ENCODE results near the gene SLC4A5. TPM values are rescaled to one million over a fixed set of nuclear protein-coding genes. Genes with fewer than 3 reads are reported as not detected.

SLC4A5 gene
- total RNA-seq, 1 experiment from 2014 or later: 0.02 TPM

- DNase-seq (ENCODE audit: low read depth): no peak
These were observed 65.0 kb downstream of the SLC4A5 start for GRCh38 chr2:74278176-74278575.

- no peak for DNase-seq (ENCODE audit: low read depth)
These were observed 68.0 kb downstream of the SLC4A5 start for GRCh38 chr2:74275228-74275627.

- no peak for DNase-seq (ENCODE audit: low read depth)
These were observed 73.5 kb downstream of the SLC4A5 start for GRCh38 chr2:74269667-74270066.

GRCh38 chr2:74267068-74267467 is 76.1 kb downstream of the SLC4A5 start:
- peak; percentile 20 for DNase-seq (ENCODE audit: low read depth)

- no peak for DNase-seq (ENCODE audit: low read depth)
These were observed 78.9 kb downstream of the SLC4A5 start for GRCh38 chr2:74264281-74264680.

GRCh38 chr2:74262681-74263080 is 80.5 kb downstream of the SLC4A5 start:
- no peak for DNase-seq (ENCODE audit: low read depth)

- DNase-seq (ENCODE audit: low read depth): peak; percentile 48
These were observed 81.9 kb downstream of the SLC4A5 start for GRCh38 chr2:74261204-74261864.

- no peak for DNase-seq (ENCODE audit: low read depth)
These were observed 82.7 kb downstream of the SLC4A5 start for GRCh38 chr2:74260495-74260894.

GRCh38 chr2:74259733-74260132 is 83.5 kb downstream of the SLC4A5 start:
- DNase-seq (ENCODE audit: low read depth): no peak

GRCh38 chr2:74259191-74259590 is 84.0 kb downstream of the SLC4A5 start:
- no peak for DNase-seq (ENCODE audit: low read depth)

GRCh38 chr2:74255660-74256213 is 87.5 kb downstream of the SLC4A5 start:
- DNase-seq (ENCODE audit: low read depth): no peak

- DNase-seq (ENCODE audit: low read depth): peak; percentile 44
These were observed 89.3 kb downstream of the SLC4A5 start for GRCh38 chr2:74253971-74254310.

GRCh38 chr2:74253306-74253970 is 89.8 kb downstream of the SLC4A5 start:
- DNase-seq (ENCODE audit: low read depth): no peak

GRCh38 chr2:74252862-74253261 is 90.4 kb downstream of the SLC4A5 start:
- DNase-seq (ENCODE audit: low read depth): no peak

GRCh38 chr2:74252036-74252435 is 91.2 kb downstream of the SLC4A5 start:
- DNase-seq (ENCODE audit: low read depth): no peak

GRCh38 chr2:74250189-74250631 is 93.0 kb downstream of the SLC4A5 start:
- peak; percentile 25 for DNase-seq (ENCODE audit: low read depth)

GRCh38 chr2:74249406-74250122 is 93.7 kb downstream of the SLC4A5 start:
- no peak for DNase-seq (ENCODE audit: low read depth)

- no peak for DNase-seq (ENCODE audit: low read depth)
These were observed 96.6 kb downstream of the SLC4A5 start for GRCh38 chr2:74246496-74247195.

- no peak for DNase-seq (ENCODE audit: low read depth)
These were observed 98.9 kb downstream of the SLC4A5 start for GRCh38 chr2:74244286-74244685.

- DNase-seq (ENCODE audit: low read depth): no peak
These were observed 100.7 kb downstream of the SLC4A5 start for GRCh38 chr2:74242354-74243071.

GRCh38 chr2:74239346-74239745 is 103.9 kb downstream of the SLC4A5 start:
- no peak for DNase-seq (ENCODE audit: low read depth)

All from M059J (cell line).